GM21723 (cell line): ENCODE measurements around the gene CTSV.
"Not testable (repeated sequence)": the region's sequence is repeated elsewhere in the genome, so short reads cannot be mapped to it uniquely, and the experiment has no call there.

Experiments used
- ATAC-seq: cut with Tn5 transposase; IDR thresholded peaks from one replicate; pipeline ENCODE4 v1.9.1; 2021; ENCODE audit warnings: mild to moderate bottlenecking, moderate library complexity; ENCODE audit not compliant: unreplicated experiment

Gene CTSV

DNA sequence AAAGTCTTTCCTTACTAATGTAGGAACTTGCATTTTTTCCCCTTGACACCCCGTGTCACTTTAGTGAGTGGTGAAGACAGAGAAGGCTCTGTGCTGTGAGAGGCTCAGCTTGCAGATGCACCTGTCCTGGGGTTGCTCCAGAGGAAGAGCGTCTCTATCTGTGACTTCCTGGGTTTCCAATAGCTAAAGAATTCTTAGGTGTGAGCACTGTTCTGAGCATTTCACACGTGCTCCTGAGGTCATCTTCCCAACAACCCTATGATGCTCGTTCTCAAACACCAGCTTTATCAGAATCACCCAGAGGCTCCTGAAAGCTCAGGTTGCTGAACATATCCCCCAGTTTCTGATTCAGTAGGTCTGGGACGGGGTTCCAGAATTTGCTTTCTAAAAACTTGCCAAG is 6.4 kb upstream of the CTSV start:
- ATAC-seq = no peak

- ATAC-seq = no peak
These were observed 3.0 kb upstream of the CTSV start for GRCh38 chr9:97041898-97042297.

DNA sequence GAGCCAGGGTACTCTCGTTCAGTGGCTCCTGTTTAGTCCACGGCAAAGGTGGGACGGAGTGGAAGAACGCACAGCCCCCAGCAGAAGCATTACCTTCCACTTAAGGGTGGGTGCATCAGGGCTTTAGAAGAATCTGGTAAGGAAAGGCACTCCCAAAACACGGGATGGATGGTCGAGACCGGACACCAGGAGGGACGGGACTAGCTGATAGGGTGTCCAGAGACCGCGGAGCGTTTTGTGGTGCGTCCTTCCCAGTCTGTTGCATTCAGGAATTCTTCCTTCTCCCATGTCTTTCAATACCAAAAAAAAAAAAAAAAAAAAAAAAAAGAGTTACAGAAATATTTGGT is 545 bp upstream of the CTSV start:
- peak; percentile 13 for ATAC-seq

DNA sequence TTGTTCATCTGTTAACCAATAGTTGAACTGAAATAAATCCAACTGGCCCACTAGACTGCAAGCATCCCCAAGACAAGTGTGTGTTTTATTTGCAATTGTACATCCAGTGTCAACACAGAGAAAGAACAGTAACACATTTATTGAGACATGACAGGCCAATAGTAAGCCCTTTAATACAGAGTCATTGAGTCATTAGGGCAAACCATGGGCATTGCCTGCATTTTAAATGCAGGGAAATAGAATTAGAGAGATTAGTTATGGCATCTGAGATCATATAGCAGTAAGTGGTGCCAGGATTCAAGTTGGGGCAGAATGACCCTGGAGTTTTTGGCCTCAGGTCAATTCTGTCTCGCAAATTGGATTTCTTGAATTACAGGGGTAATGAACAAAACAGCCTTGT is 15.4 kb downstream of the CTSV start:
- ATAC-seq = not testable (repeated sequence)

DNA sequence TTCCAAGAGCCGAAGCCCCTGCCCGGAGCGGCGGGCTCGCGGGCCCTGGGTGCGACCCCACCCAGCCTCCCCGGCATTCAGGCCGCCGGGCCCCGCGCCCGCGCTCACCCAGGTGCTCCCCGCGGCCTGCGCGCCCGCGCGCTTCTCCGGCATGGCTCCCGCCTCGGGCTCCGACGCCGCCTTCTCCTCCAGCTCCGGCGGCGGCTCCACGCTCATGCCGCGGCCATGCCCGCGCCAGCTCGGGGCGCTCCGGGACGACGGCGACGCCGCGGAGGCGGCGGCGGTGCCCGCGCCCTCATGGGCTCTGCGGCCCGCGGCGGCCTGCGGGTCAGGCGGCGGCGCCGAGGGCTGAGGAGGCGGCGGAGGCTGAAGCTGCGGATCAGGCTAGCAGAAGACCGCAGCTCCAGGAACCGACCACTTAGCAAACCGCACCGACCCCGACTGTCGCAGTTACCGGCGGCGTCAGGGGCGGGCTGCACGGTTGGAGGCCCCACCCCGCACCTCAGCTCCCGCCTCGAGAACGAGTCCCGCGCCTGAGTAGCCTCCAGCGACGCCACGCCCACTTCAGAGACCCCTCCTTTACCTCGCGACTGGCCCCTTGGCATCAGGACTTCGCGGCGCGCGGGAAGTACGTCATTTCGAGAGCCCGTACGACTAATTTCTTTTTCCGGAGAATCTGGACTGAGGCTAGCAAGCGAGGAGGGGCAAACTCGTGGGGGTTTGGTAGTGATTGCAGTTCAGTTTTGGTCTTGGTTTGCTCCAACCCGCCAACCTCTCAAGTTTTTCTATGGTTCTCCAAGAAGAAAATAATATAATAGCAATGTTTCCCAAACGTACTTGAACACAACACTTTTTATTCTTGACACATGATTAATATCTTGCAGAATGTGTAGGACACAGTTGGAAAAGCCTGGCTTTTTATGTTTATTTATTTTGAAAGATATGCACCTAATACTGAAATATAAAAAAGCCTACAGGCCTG is 25.5 kb downstream of the CTSV start:
- peak; percentile 86 for ATAC-seq

- ATAC-seq = peak; percentile 70
These were observed 26.3 kb downstream of the CTSV start for GRCh38 chr9:97012617-97013016.

- ATAC-seq = not testable (repeated sequence)
These were observed 36.7 kb downstream of the CTSV start for GRCh38 chr9:97002195-97002594.

DNA sequence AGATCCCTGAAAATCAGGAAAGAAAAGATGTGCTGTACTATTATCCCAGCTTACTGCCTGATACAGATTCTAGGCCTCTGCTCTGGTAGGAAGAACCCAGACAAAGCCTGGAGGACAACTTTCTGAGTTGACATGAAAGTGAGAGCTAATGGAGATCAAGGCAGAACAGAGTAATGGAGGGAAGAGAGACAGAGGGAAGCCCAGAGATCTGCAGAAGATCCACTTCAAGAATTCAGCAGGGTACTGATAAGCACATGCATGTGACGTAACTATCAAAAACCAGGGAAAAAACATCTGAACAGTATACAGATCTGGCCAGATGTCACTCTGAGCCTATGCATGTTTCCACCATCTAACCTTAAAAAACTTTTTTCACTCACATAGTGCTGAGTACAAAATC is 37.6 kb downstream of the CTSV start:
- not testable (repeated sequence) for ATAC-seq

- not testable (repeated sequence) for ATAC-seq
These were observed 38.7 kb downstream of the CTSV start for GRCh38 chr9:97000139-97000787.

GRCh38 chr9:96999733-97000132 is 39.2 kb downstream of the CTSV start:
- not testable (repeated sequence) for ATAC-seq

DNA sequence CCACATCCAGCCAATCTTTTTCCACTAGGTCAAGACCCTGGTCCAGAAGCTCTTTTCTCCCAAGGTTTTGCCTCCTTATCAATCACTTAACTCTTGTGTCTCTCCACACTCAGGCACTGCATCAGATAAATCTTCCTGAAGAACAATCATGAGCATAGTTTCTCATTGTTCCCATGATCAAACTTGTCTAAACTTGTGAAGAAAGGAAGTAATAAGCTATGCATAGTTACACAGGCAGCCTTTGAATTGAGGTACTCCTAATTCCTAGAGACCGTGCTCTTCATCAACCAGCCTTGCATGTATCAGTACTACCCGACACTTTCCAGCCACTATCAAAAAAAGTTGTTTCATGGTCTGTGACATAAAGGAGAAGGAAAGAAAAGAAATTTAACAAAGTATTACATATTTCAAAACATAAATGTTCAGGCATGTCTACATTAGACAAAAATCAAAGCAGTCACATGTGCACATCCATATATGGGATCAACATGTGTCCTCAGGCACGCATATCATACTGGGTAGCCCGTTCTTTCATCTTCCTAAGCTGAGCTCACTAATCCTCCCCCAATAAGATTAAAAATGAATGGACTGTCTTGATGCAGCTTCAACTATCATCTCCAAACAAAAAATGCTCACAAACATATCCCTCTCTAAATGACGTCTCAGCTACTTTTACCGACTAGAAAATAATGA is 41.8 kb downstream of the CTSV start:
- ATAC-seq = not testable (repeated sequence)

DNA sequence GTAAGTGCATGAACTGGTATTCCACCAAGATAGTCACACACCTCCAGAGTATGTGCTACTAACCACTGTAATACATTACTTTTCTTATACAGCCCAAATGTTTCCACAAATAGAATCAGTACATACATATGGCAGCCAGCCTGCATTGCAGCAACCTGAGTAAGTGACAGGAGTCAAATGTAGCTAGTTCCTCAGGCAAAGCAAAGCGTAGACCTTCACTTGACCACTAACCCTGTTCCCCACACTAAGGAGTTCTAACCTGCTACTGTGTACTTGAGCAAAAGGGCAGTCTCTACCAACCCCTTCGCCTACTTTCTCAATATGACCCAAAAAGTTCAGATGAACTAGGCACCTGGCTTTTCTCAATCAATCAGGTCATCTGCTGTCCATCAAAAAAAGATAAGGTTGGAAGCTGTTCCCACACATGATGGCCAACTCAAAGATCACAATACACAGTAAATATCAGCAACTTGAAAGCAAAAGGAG is 44.4 kb downstream of the CTSV start:
- ATAC-seq = not testable (repeated sequence)

DNA sequence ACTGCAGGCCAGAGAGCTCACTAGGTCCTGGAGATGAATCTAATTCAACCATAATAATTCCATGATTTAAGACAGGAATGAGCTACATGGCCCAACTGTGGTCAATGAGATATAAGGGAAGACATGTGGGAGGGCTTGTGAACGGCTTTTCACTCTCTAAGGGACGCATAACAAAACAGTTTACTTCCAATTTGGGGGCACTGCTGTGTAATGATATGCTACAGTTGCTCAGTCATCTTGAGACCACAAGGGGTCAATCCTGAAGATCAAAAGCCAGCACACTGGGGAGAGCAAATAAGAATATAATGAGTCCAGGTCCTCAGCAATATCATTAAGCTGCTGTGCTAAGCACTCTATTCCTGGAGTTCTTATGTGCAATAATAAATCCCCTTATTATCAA is 46.6 kb downstream of the CTSV start:
- ATAC-seq = not testable (repeated sequence)

DNA sequence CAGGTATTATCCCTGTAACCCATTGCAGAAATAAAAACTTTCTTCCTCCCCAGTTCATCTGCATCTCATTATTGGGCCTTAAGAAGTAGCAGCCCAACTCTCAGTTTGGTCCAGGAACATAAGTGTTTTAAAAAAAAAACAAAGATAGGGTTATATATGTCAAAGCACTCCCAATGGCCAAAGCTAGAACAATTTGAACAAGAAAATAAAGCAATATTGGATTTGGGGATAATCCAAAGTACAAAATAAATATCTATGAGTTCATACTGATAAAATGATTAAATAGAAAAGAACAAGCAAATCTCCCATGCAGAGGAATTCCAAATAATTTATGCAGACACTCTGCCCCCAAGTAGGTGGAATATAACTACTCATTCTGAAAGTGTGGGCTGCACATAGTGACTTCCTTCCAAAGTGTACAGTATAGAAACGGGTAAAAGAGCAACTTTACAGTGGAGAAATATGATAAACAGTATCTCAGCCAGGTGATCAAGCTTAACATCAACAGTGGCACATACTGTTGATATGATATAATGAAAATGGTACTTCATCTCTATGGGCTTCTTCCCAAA is 49.1 kb downstream of the CTSV start:
- ATAC-seq = not testable (repeated sequence)

GRCh38 chr9:96984887-96985286 is 54.1 kb downstream of the CTSV start:
- not testable (repeated sequence) for ATAC-seq

GRCh38 chr9:96984139-96984538 is 54.8 kb downstream of the CTSV start:
- ATAC-seq = not testable (repeated sequence)

- not testable (repeated sequence) for ATAC-seq
These were observed 55.3 kb downstream of the CTSV start for GRCh38 chr9:96983496-96984122.
